Upper lobe of left lung (tissue), 6 donors: Measurements from ENCODE around the gene ALDH16A1. TPM values are rescaled to one million over a fixed set of nuclear protein-coding genes. Genes with fewer than 3 reads are reported as not detected.

Source experiments
- ATAC-seq, 2 donors: fragments of 200-7000 bp; cut with Tn5 transposase; one replicate each; pipeline ENCODE4 v1.9.1; 2022; ENCODE audit warnings: mild to moderate bottlenecking in 2 of 2, moderate library complexity in 2 of 2; ENCODE audit not compliant: low FRiP score in 2 of 2
- DNase-seq, 2 donors: peaks; one replicate each; pipeline ENCODE4 v3.0.0-alpha.2; 2019 to 2020
- H3K27ac ChIP-seq, 4 donors: fragments of 200-600 bp; sonication (generic); one replicate each; pipeline ENCODE4 v1.5.1; 2016 to 2019
- H3K27me3 ChIP-seq, 4 donors: fragments of 200-600 bp; sonication (generic); one replicate each; pipeline ENCODE4 v1.5.1; 2017 to 2019
- H3K36me3 ChIP-seq, 4 donors: fragments of 200-600 bp; sonication (generic); one replicate each; pipeline ENCODE4 v1.5.1; 2016 to 2019
- H3K4me1 ChIP-seq, 4 donors: fragments of 200-600 bp; sonication (generic); one replicate each; pipeline ENCODE4 v1.5.1; 2018 to 2019
- H3K4me3 ChIP-seq, 4 donors: fragments of 200-600 bp; sonication (generic); one replicate each; pipeline ENCODE4 v1.5.1; 2017 to 2019; ENCODE audit warnings: mild to moderate bottlenecking in 2 of 4, moderate library complexity in 1 of 4
- H3K9me3 ChIP-seq, 4 donors: fragments of 200-600 bp; sonication (generic); one replicate each; pipeline ENCODE4 v1.5.1; 2018 to 2019
- CTCF ChIP-seq, 6 experiments: fragments of 450-650 bp in 4 of 6; fragments of 200-600 bp in 2 of 6; sonication (generic) in 2 of 6; IDR thresholded peaks; one replicate each; pipeline ENCODE4 v1.5.1; 2016 to 2019; ENCODE audit warnings: antibody characterized with exemption in 6 of 6
- EP300 ChIP-seq, 4 donors: sonication (generic); formaldehyde crosslinking; IDR thresholded peaks; one replicate each; pipeline ENCODE4 v1.5.1; 2017; ENCODE audit warnings: antibody characterized with exemption in 4 of 4, control low read depth in 2 of 4
- POLR2A ChIP-seq, 4 donors: fragments of 450-650 bp; IDR thresholded peaks; one replicate each; pipeline ENCODE4 v1.5.1; 2016 to 2017; ENCODE audit warnings: antibody characterized with exemption in 4 of 4, mild to moderate bottlenecking in 2 of 4
- POLR2AphosphoS5 ChIP-seq, 2 donors: sonication (generic); formaldehyde crosslinking; IDR thresholded peaks; one replicate each; pipeline ENCODE4 v1.5.1; 2017; ENCODE audit warnings: antibody characterized with exemption in 2 of 2
- WGBS, 2 donors: methylation state at CpG; one replicate each; pipeline ENCODE4 v1.1.5; 2017 to 2018; 5-methylcytosine and 5-hydroxymethylcytosine counted together
- total RNA-seq, 6 donors: library from RNA; depleted of rRNA in 4 of 6; stranded (reverse); fragments of >200 nt in 4 of 6; gene quantifications; one replicate each; pipeline versions ENCODE4 v1.1.0 to v1.2.1, GENCODE V29; 2016 to 2021
- donor health status: DM: no; HTN: no; CAD: no; lungs with moderate emphysema.
- donor health status: DM: no; HTN: yes; CAD: no; lungs with severe emphysema.

Gene ALDH16A1
- total RNA-seq, 6 donors from 2014 or later, result 26.3 to 111 (median 48.2) TPM

- ATAC-seq, result no peak
- H3K27ac ChIP-seq, result peak overlapping the region in 1 of 4 donors; percentile 21
- no peak for TF ChIP-seq EP300 (IDR thresholded peaks at IDR 0.05)
- no peak for TF ChIP-seq POLR2A (IDR thresholded peaks at IDR 0.05)
- no peak for TF ChIP-seq CTCF (IDR thresholded peaks at IDR 0.05)
- no peak for TF ChIP-seq POLR2AphosphoS5 (IDR thresholded peaks at IDR 0.05)
- H3K4me1 ChIP-seq, result peaks cover 0 to 6% (median 2%) of the 10 kb centered on the region in 4 donors
- DNase-seq, result no peak
- H3K27me3 ChIP-seq, result no peaks in the 10 kb centered on the region
- no peaks in the 10 kb centered on the region for H3K36me3 ChIP-seq
- H3K4me3 ChIP-seq, result no peak overlapping the region
- WGBS, 2 donors, result 80% methylated on average over 8 of the region's 8 CpGs
- no peaks in the 10 kb centered on the region for H3K9me3 ChIP-seq
These were observed 44.1 kb upstream of the ALDH16A1 start for GRCh38 chr19:49408816-49409440.

- no peak for DNase-seq
- peak in 1 of 2 donors; percentile 46 for ATAC-seq
- H3K36me3 ChIP-seq, result no peaks in the 10 kb centered on the region
- H3K4me3 ChIP-seq, result no peak overlapping the region
- H3K27me3 ChIP-seq, result no peaks in the 10 kb centered on the region
- TF ChIP-seq POLR2AphosphoS5 (IDR thresholded peaks at IDR 0.05) (no peak), POLR2A (IDR thresholded peaks at IDR 0.05) (no peak), CTCF (IDR thresholded peaks at IDR 0.05) (no peak), EP300 (IDR thresholded peaks at IDR 0.05) (no peak)
- peak overlapping the region in 1 of 4 donors; percentile 21 for H3K27ac ChIP-seq
- peaks cover 0 to 6% (median 2%) of the 10 kb centered on the region in 4 donors for H3K4me1 ChIP-seq
- H3K9me3 ChIP-seq, result no peaks in the 10 kb centered on the region
- 64 to 65% methylated on average over 4 to 5 of the region's 5 CpGs for WGBS, 2 donors
These were observed 43.5 kb upstream of the ALDH16A1 start for GRCh38 chr19:49409441-49410029.

- Histone ChIP-seq H3K9me3 (no peaks in the 10 kb centered on the region), H3K27me3 (no peaks in the 10 kb centered on the region), H3K4me3 (no peak overlapping the region), H3K27ac (no peak overlapping the region), H3K4me1 (peaks cover 0 to 6% (median 2%) of the 10 kb centered on the region in 4 donors), H3K36me3 (no peaks in the 10 kb centered on the region)
- DNase-seq (no peak), ATAC-seq (no peak)
- WGBS, 2 donors, result 70 to 84% methylated on average over 2 to 3 of the region's 3 CpGs
- no peak for TF ChIP-seq POLR2A (IDR thresholded peaks at IDR 0.05)
- TF ChIP-seq CTCF (IDR thresholded peaks at IDR 0.05), result no peak
- TF ChIP-seq EP300 (IDR thresholded peaks at IDR 0.05), result no peak
- TF ChIP-seq POLR2AphosphoS5 (IDR thresholded peaks at IDR 0.05), result no peak
These were observed 41.2 kb upstream of the ALDH16A1 start for GRCh38 chr19:49411681-49412326.

- H3K27ac ChIP-seq, result no peak overlapping the region
- TF ChIP-seq EP300 (IDR thresholded peaks at IDR 0.05), result no peak
- TF ChIP-seq POLR2AphosphoS5 (IDR thresholded peaks at IDR 0.05), result no peak
- TF ChIP-seq CTCF (IDR thresholded peaks at IDR 0.05), result no peak
- no peak for TF ChIP-seq POLR2A (IDR thresholded peaks at IDR 0.05)
- WGBS, 2 donors, result 75 to 100% methylated on average over 4 to 9 of the region's 9 CpGs
- ATAC-seq (no peak), DNase-seq (no peak)
- H3K9me3 ChIP-seq, result no peaks in the 10 kb centered on the region
- H3K27me3 ChIP-seq, result no peaks in the 10 kb centered on the region
- no peaks in the 10 kb centered on the region for H3K36me3 ChIP-seq
- H3K4me1 ChIP-seq, result peaks cover 0 to 6% (median 2%) of the 10 kb centered on the region in 4 donors
- H3K4me3 ChIP-seq, result no peak overlapping the region
These were observed 39.7 kb upstream of the ALDH16A1 start for GRCh38 chr19:49413348-49413747.
